Fibroblast of skin of right quadriceps (primary cell): Measurements from ENCODE around the gene SLC35A5.

ENCODE experiments used
- DNase-seq: peaks from one replicate; pipeline ENCODE4 v3.0.0-alpha.2; 2013

The SLC35A5 gene

GRCh38 chr3:112579232-112579631 is 17.4 kb downstream of the SLC35A5 start:
- no peak for DNase-seq

- DNase-seq = no peak
Observed at GRCh38 chr3:112579697-112580096, 17.9 kb downstream of the SLC35A5 start.

GRCh38 chr3:112582244-112582874 is 20.5 kb downstream of the SLC35A5 start:
- DNase-seq = peak; percentile 56

GRCh38 chr3:112583105-112583504 is 21.3 kb downstream of the SLC35A5 start:
- DNase-seq = no peak

GRCh38 chr3:112585782-112586181 is 23.9 kb downstream of the SLC35A5 start:
- no peak for DNase-seq

GRCh38 chr3:112587336-112587735 is 25.5 kb downstream of the SLC35A5 start:
- DNase-seq = no peak

- DNase-seq = no peak
Observed at GRCh38 chr3:112593258-112593657, 31.4 kb downstream of the SLC35A5 start.

GRCh38 chr3:112594856-112595255 is 33.0 kb downstream of the SLC35A5 start:
- no peak for DNase-seq

- DNase-seq = no peak
Observed at GRCh38 chr3:112597945-112598344, 36.1 kb downstream of the SLC35A5 start.

GRCh38 chr3:112598731-112599130 is 36.9 kb downstream of the SLC35A5 start:
- DNase-seq = no peak

GRCh38 chr3:112602217-112602838 is 40.5 kb downstream of the SLC35A5 start:
- DNase-seq = no peak

- peak; percentile 94 for DNase-seq
Observed at GRCh38 chr3:112604536-112604935, 42.7 kb downstream of the SLC35A5 start.

- peak; percentile 96 for DNase-seq
Observed at GRCh38 chr3:112605285-112605684, 43.4 kb downstream of the SLC35A5 start.

GRCh38 chr3:112606098-112606497 is 44.3 kb downstream of the SLC35A5 start:
- DNase-seq = no peak

GRCh38 chr3:112607863-112608262 is 46.0 kb downstream of the SLC35A5 start:
- no peak for DNase-seq

GRCh38 chr3:112610121-112610520 is 48.3 kb downstream of the SLC35A5 start:
- DNase-seq = peak; percentile 56

- no peak for DNase-seq
Observed at GRCh38 chr3:112611752-112612515, 50.1 kb downstream of the SLC35A5 start.

- DNase-seq = no peak
Observed at GRCh38 chr3:112615989-112616731, 54.3 kb downstream of the SLC35A5 start.

- DNase-seq = no peak
Observed at GRCh38 chr3:112617285-112617684, 55.4 kb downstream of the SLC35A5 start.

- DNase-seq = no peak
Observed at GRCh38 chr3:112619295-112619694, 57.5 kb downstream of the SLC35A5 start.

GRCh38 chr3:112623213-112623612 is 61.4 kb downstream of the SLC35A5 start:
- no peak for DNase-seq

GRCh38 chr3:112623717-112624116 is 61.9 kb downstream of the SLC35A5 start:
- DNase-seq = no peak

GRCh38 chr3:112627419-112627818 is 65.6 kb downstream of the SLC35A5 start:
- DNase-seq = no peak
